Pons (tissue), 1 donor: ENCODE results near the gene ANKRD37.
A peak's percentile ranks its signal among the peaks of the same experiment; 100 is the strongest.

Source experiments
- DNase-seq: peaks from one replicate; pipeline ENCODE4 v3.0.0-alpha.2; 2016; ENCODE audit warnings: low spot score

Gene ANKRD37

DNA sequence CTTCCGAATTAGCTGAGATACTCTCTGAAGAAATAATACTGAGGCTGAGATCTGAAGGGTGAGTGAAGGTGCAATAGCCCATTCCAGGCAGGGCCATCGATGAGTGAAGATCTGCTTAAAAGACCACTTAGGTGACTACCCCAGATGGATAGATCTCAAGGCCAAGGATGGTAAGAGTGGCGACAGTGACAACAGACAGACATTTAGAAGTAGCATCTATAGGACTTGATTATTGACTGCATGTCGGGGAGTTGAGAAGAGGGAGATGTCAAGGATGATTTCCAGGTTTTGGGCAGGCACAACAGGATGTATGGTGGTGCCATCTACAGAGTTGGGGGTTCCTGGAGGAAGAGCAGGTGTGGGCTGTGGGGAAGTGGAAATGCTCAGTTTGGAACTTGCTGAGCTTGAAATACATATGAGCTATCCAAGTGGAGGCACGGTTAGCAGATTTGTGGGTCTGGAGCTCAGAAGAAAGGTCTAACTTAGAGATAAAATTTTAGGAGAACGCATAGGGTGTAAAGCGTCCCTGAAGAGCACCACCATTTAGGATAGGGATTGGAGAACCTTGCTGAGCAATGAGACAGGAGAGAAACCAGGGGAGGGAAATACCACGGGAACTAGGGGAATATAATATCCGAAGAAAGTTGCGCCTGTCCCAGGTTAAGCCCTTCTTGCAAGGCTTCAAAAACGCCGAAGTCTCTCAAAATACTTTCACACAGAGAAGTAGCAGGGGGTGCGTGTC lies 28.4 kb downstream of the ANKRD37 start:
- peak; percentile 53 for DNase-seq

DNA sequence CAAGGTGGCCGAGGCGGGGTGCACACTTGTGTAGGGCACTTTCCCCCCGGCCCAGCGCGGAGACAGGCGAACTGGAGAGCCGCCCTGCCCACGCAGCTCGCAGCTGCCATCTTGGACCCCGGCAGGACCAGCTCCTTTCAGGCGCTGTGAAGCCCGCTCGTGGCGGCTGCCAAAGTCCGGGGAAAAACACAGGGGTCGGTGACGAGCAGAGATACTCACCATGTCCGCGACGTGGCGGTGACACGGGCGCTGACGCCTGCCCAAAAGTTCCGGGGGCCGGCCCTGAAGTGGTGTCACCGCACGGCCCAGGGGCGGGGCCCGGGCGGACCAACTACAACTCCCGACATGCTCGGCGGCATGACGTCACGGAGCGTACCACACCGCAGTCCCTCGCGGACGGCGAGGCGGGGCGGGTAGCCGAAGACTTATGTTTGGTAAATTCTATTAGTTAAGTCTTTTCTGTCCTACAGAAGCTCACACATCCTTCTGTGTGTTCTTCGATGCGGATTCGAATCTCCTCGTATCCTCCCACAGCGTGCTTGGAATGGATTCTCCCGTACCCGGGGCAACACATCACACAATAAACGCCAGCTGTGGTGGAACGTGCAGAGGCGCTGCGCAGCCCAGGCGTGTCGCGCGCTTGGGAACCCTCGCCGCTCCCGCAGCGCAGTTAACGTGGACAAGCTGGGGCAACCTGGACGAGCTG lies 29.2 kb downstream of the ANKRD37 start, which contains the start of gene UFSP2:
UFSP2 (minus strand) TSS at position 318 of the 706 bp plus-strand sequence; CDS start at position 222, 96 bp downstream.
- DNase-seq, result peak; percentile 87

DNA sequence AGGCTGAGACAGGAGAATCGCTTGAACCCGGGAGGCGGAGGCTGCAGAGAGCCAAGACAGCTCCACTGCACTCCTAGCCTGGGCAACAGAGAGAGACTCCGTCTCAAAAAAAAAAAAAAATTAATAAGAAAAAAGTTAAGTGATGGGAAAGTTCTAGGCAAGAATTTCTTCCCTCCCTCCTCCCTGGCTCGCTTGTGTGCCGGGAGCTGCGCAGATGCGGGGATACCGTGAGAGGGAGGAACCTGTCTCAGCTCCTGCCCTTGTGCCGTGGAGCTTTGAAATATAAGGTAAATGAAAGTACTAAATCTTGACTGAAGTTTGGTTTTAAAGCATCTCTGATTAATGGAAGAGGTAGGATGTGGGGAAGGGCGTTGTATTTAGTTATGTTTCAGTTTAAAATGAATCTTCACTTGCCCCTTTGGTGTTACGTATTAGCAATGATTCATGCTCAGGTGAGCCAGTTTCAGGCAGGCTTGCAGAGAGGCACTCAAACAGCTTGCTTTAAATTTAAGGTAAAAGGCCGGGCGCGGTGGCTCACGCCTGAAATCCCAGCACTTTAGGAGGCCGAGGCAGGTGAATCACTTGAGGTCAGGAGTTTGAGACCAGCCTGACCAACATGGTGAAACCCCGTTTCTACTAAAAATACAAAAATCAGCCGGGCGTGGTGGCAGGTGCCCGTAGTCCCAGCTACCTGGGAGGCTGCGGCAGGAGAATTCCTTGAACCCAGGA lies 30.5 kb downstream of the ANKRD37 start:
- DNase-seq, result no peak

- no peak for DNase-seq
These were observed 33.0 kb downstream of the ANKRD37 start for GRCh38 chr4:185429660-185430059.

GRCh38 chr4:185435466-185435865 lies 38.8 kb downstream of the ANKRD37 start:
- no peak for DNase-seq

DNA sequence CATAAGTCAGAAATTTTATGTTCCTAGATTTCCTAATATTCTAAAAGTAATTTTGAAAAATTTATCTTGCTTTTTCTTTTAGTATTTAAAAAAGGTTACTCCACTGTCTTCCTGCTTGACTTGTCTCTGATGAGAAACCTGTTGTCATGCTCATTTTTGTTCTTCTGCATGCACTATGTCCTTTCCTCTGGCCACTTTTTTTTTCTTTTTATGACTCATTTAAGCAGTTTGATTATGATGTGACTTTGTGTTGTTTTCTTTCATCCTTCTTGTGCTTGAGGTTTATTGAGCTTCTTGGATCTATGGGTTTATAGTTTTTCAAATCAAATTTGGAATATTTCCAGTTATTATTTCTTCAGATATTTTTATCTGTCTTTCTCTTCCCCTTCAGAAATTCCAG lies 41.2 kb downstream of the ANKRD37 start:
- no peak for DNase-seq

GRCh38 chr4:185441479-185441878 lies 44.8 kb downstream of the ANKRD37 start:
- no peak for DNase-seq

DNA sequence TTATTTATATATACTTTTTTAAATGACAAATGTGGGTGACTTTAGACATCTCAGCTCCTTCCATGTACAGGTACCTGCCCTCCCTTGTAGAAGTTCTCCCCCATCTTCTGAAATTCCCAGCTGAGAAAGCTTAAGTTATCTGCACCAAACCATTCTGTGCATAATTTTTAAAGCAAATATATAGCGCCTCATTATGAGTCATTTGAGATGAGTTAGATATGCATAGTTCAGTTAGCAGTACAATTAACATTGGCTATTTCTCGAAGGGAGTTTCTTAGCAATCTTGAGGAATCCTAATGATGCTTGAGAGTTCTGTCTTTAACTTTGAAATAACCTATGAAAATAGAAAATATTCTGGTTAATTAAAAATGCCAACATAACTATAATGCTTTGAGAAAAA lies 48.6 kb downstream of the ANKRD37 start:
- no peak for DNase-seq
